Spleen (tissue), 7 donors: ENCODE results near the gene ACSS1.

Source experiments
- CTCF ChIP-seq, 11 experiments: fragments of 200-600 bp in 7 of 11; fragments of 450-650 bp in 4 of 11; sonication (generic) in 4 of 11; IDR thresholded peaks in 8 of 11; conservative IDR thresholded peaks in 3 of 11; 1 replicate in 7 of 11; 2 replicates in 4 of 11; pipeline versions ENCODE4 v1.4.0 to v1.8.0; 2016 to 2021; ENCODE audit warnings: antibody characterized with exemption in 11 of 11, inconsistent platforms in 4 of 11, mild to moderate bottlenecking in 1 of 11
- POLR2A ChIP-seq, 3 donors: fragments of 450-650 bp; IDR thresholded peaks; one replicate each; pipeline ENCODE4 v1.5.1; 2017; ENCODE audit warnings: antibody characterized with exemption in 3 of 3, mild to moderate bottlenecking in 1 of 3
- donor health status: DM: no; HTN: no; CAD: no; lungs with moderate emphysema.
- donor health status: DM: no; HTN: no; CAD: no.
- donor health status: DM: no; HTN: no; CAD: no.

DNA sequence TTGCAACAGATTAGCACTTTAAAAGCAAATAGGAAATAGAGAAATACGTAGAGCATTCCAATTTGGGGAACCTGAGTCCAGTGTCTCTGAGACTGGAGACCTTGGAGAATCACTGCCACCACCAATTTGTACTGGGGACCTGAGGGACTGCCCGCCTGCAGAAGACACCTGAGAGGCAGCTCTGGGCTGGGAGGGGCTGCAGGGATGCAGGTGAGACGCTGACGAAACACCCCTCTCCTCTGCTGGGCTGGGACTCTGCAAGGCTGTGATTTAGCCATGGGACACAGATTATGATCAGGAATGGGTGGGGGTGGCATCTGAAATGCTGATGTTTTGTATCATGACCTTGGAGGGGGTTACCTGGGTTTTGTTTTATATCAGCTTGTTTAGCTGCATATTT, 58.4 kb downstream of the ACSS1 start:
- TF ChIP-seq CTCF (IDR thresholded peaks at IDR 0.05 in 8 of 11, conservative IDR thresholded peaks at IDR 0.05 in 3 of 11): no peak
- TF ChIP-seq POLR2A (IDR thresholded peaks at IDR 0.05): no peak
